ENCODE measurements around the gene TAF1B.

TAF1B gene

GRCh38 chr2:9803023-9803805, 40.1 kb upstream of the TAF1B start:
- TF ChIP-seq CTCF (IDR thresholded peaks at IDR 0.05; ENCODE audit: low read length, missing control alignments): no peak
- no peak overlapping the region for H3K4me3 ChIP-seq (replicated peaks; ENCODE audit: low read depth, low read length)
- DNase-seq (ENCODE audit: low read depth): no peak

GRCh38 chr2:9805435-9806297, 37.6 kb upstream of the TAF1B start:
- DNase-seq (ENCODE audit: low read depth): peak; percentile 69
- no peak for TF ChIP-seq CTCF (IDR thresholded peaks at IDR 0.05; ENCODE audit: low read length, missing control alignments)
- no peak overlapping the region for H3K4me3 ChIP-seq (replicated peaks; ENCODE audit: low read depth, low read length)

GRCh38 chr2:9806298-9806610, 37.0 kb upstream of the TAF1B start:
- TF ChIP-seq CTCF (IDR thresholded peaks at IDR 0.05; ENCODE audit: low read length, missing control alignments): no peak
- no peak overlapping the region for H3K4me3 ChIP-seq (replicated peaks; ENCODE audit: low read depth, low read length)
- no peak for DNase-seq (ENCODE audit: low read depth)

- no peak for DNase-seq (ENCODE audit: low read depth)
- H3K4me3 ChIP-seq (replicated peaks; ENCODE audit: low read depth, low read length): no peak overlapping the region
- TF ChIP-seq CTCF (IDR thresholded peaks at IDR 0.05; ENCODE audit: low read length, missing control alignments): no peak
Observed at GRCh38 chr2:9806656-9807055, 36.6 kb upstream of the TAF1B start.

GRCh38 chr2:9807056-9807455, 36.2 kb upstream of the TAF1B start:
- no peak for TF ChIP-seq CTCF (IDR thresholded peaks at IDR 0.05; ENCODE audit: low read length, missing control alignments)
- no peak for DNase-seq (ENCODE audit: low read depth)
- H3K4me3 ChIP-seq (replicated peaks; ENCODE audit: low read depth, low read length): no peak overlapping the region

- no peak overlapping the region for H3K4me3 ChIP-seq (replicated peaks; ENCODE audit: low read depth, low read length)
- no peak for DNase-seq (ENCODE audit: low read depth)
- no peak for TF ChIP-seq CTCF (IDR thresholded peaks at IDR 0.05; ENCODE audit: low read length, missing control alignments)
Observed at GRCh38 chr2:9807555-9808305, 35.5 kb upstream of the TAF1B start.
